ENCODE data around the gene LRMDA. TPM values are rescaled to one million over a fixed set of nuclear protein-coding genes. Genes with fewer than 3 reads are reported as not detected.
A peak's percentile ranks its signal among the peaks of the same experiment; 100 is the strongest.

Gene LRMDA
- total RNA-seq, 1 donor from 2014 or later = 7.3 TPM

- Histone ChIP-seq H3K27me3 (ENCODE audit: control insufficient read depth in 3 of 3, insufficient read depth in 3 of 3, low read length in 3 of 3) (no peaks in the 10 kb centered on the region), H3K4me1 (ENCODE audit: control insufficient read depth in 3 of 3, insufficient read depth in 3 of 3, low read length in 3 of 3) (peaks cover 22 to 34% (median 30%) of the 10 kb centered on the region in 3 donors)
These were observed 658.2 kb downstream of the LRMDA start for GRCh38 chr10:76089556-76090180.

GRCh38 chr10:76091926-76092325, 660.5 kb downstream of the LRMDA start:
- no peaks in the 10 kb centered on the region for H3K36me3 ChIP-seq (ENCODE audit: control insufficient read depth in 3 of 3, insufficient read depth in 3 of 3, low read length in 3 of 3)
- no peak overlapping the region for H3K9ac ChIP-seq (ENCODE audit: low read depth in 1 of 3, low read length in 3 of 3)
- no peak overlapping the region for H3K4me3 ChIP-seq (ENCODE audit: low read length in 3 of 3)
- H3K9me3 ChIP-seq (ENCODE audit: control insufficient read depth in 3 of 3, low read length in 3 of 3) = no peaks in the 10 kb centered on the region
- H3K27ac ChIP-seq (ENCODE audit: low read depth, low read length) = no peak overlapping the region
- H3K27me3 ChIP-seq (ENCODE audit: control insufficient read depth in 3 of 3, insufficient read depth in 3 of 3, low read length in 3 of 3) = no peaks in the 10 kb centered on the region
- H3K4me1 ChIP-seq (ENCODE audit: control insufficient read depth in 3 of 3, insufficient read depth in 3 of 3, low read length in 3 of 3) = peaks cover 6 to 12% (median 9%) of the 10 kb centered on the region in 3 donors

More at GRCh38 chr10:76089556-76090180, 658.2 kb downstream of the LRMDA start:
- H3K9me3 ChIP-seq (ENCODE audit: control insufficient read depth in 3 of 3, low read length in 3 of 3) = no peaks in the 10 kb centered on the region
- no peak overlapping the region for H3K27ac ChIP-seq (ENCODE audit: low read depth, low read length)
- H3K9ac ChIP-seq (ENCODE audit: low read depth in 1 of 3, low read length in 3 of 3) = no peak overlapping the region
- H3K36me3 ChIP-seq (ENCODE audit: control insufficient read depth in 3 of 3, insufficient read depth in 3 of 3, low read length in 3 of 3) = no peaks in the 10 kb centered on the region
- H3K4me3 ChIP-seq (ENCODE audit: low read length in 3 of 3) = no peak overlapping the region

- Histone ChIP-seq H3K9ac (ENCODE audit: low read depth in 1 of 3, low read length in 3 of 3) (no peak overlapping the region), H3K27me3 (ENCODE audit: control insufficient read depth in 3 of 3, insufficient read depth in 3 of 3, low read length in 3 of 3) (peaks cover 7 to 8% (median 7%) of the 10 kb centered on the region in 3 donors), H3K27ac (ENCODE audit: low read depth, low read length) (no peak overlapping the region), H3K4me3 (ENCODE audit: low read length in 3 of 3) (no peak overlapping the region), H3K36me3 (ENCODE audit: control insufficient read depth in 3 of 3, insufficient read depth in 3 of 3, low read length in 3 of 3) (no peaks in the 10 kb centered on the region), H3K9me3 (ENCODE audit: control insufficient read depth in 3 of 3, low read length in 3 of 3) (no peaks in the 10 kb centered on the region), H3K4me1 (ENCODE audit: control insufficient read depth in 3 of 3, insufficient read depth in 3 of 3, low read length in 3 of 3) (no peaks in the 10 kb centered on the region)
These were observed 675.2 kb downstream of the LRMDA start for GRCh38 chr10:76106611-76107010.

GRCh38 chr10:76108563-76109359, 677.3 kb downstream of the LRMDA start:
- H3K36me3 ChIP-seq (ENCODE audit: control insufficient read depth in 3 of 3, insufficient read depth in 3 of 3, low read length in 3 of 3) = no peaks in the 10 kb centered on the region
- no peak overlapping the region for H3K4me3 ChIP-seq (ENCODE audit: low read length in 3 of 3)
- no peaks in the 10 kb centered on the region for H3K9me3 ChIP-seq (ENCODE audit: control insufficient read depth in 3 of 3, low read length in 3 of 3)
- peaks cover 2 to 5% (median 5%) of the 10 kb centered on the region in 3 donors for H3K4me1 ChIP-seq (ENCODE audit: control insufficient read depth in 3 of 3, insufficient read depth in 3 of 3, low read length in 3 of 3)
- no peak overlapping the region for H3K27ac ChIP-seq (ENCODE audit: low read depth, low read length)
- H3K27me3 ChIP-seq (ENCODE audit: control insufficient read depth in 3 of 3, insufficient read depth in 3 of 3, low read length in 3 of 3) = peaks cover 8 to 14% (median 14%) of the 10 kb centered on the region in 3 donors
- H3K9ac ChIP-seq (ENCODE audit: low read depth in 1 of 3, low read length in 3 of 3) = no peak overlapping the region

GRCh38 chr10:76111404-76111803, 680.0 kb downstream of the LRMDA start:
- Histone ChIP-seq H3K4me3 (ENCODE audit: low read length in 3 of 3) (no peak overlapping the region), H3K9me3 (ENCODE audit: control insufficient read depth in 3 of 3, low read length in 3 of 3) (no peaks in the 10 kb centered on the region), H3K27me3 (ENCODE audit: control insufficient read depth in 3 of 3, insufficient read depth in 3 of 3, low read length in 3 of 3) (peaks cover 8 to 17% (median 14%) of the 10 kb centered on the region in 3 donors), H3K4me1 (ENCODE audit: control insufficient read depth in 3 of 3, insufficient read depth in 3 of 3, low read length in 3 of 3) (peaks cover 20 to 26% (median 24%) of the 10 kb centered on the region in 3 donors), H3K9ac (ENCODE audit: low read depth in 1 of 3, low read length in 3 of 3) (no peak overlapping the region), H3K27ac (ENCODE audit: low read depth, low read length) (no peak overlapping the region), H3K36me3 (ENCODE audit: control insufficient read depth in 3 of 3, insufficient read depth in 3 of 3, low read length in 3 of 3) (no peaks in the 10 kb centered on the region)

GRCh38 chr10:76111986-76112825, 680.8 kb downstream of the LRMDA start:
- Histone ChIP-seq H3K36me3 (ENCODE audit: control insufficient read depth in 3 of 3, insufficient read depth in 3 of 3, low read length in 3 of 3) (no peaks in the 10 kb centered on the region), H3K27ac (ENCODE audit: low read depth, low read length) (no peak overlapping the region), H3K27me3 (ENCODE audit: control insufficient read depth in 3 of 3, insufficient read depth in 3 of 3, low read length in 3 of 3) (peaks cover 8 to 17% (median 14%) of the 10 kb centered on the region in 3 donors), H3K4me3 (ENCODE audit: low read length in 3 of 3) (no peak overlapping the region), H3K9me3 (ENCODE audit: control insufficient read depth in 3 of 3, low read length in 3 of 3) (no peaks in the 10 kb centered on the region), H3K4me1 (ENCODE audit: control insufficient read depth in 3 of 3, insufficient read depth in 3 of 3, low read length in 3 of 3) (peaks cover 20 to 26% (median 24%) of the 10 kb centered on the region in 3 donors), H3K9ac (ENCODE audit: low read depth in 1 of 3, low read length in 3 of 3) (no peak overlapping the region)

- Histone ChIP-seq H3K4me3 (ENCODE audit: low read length in 3 of 3) (no peak overlapping the region), H3K9ac (ENCODE audit: low read depth in 1 of 3, low read length in 3 of 3) (no peak overlapping the region), H3K4me1 (ENCODE audit: control insufficient read depth in 3 of 3, insufficient read depth in 3 of 3, low read length in 3 of 3) (peaks cover 20 to 26% (median 24%) of the 10 kb centered on the region in 3 donors), H3K9me3 (ENCODE audit: control insufficient read depth in 3 of 3, low read length in 3 of 3) (no peaks in the 10 kb centered on the region), H3K27ac (ENCODE audit: low read depth, low read length) (no peak overlapping the region), H3K36me3 (ENCODE audit: control insufficient read depth in 3 of 3, insufficient read depth in 3 of 3, low read length in 3 of 3) (no peaks in the 10 kb centered on the region), H3K27me3 (ENCODE audit: control insufficient read depth in 3 of 3, insufficient read depth in 3 of 3, low read length in 3 of 3) (peaks cover 8 to 17% (median 14%) of the 10 kb centered on the region in 3 donors)
These were observed 681.4 kb downstream of the LRMDA start for GRCh38 chr10:76112826-76113150.

- no peak overlapping the region for H3K4me3 ChIP-seq (ENCODE audit: low read length in 3 of 3)
- peaks cover 8 to 17% (median 14%) of the 10 kb centered on the region in 3 donors for H3K27me3 ChIP-seq (ENCODE audit: control insufficient read depth in 3 of 3, insufficient read depth in 3 of 3, low read length in 3 of 3)
- no peaks in the 10 kb centered on the region for H3K36me3 ChIP-seq (ENCODE audit: control insufficient read depth in 3 of 3, insufficient read depth in 3 of 3, low read length in 3 of 3)
- H3K4me1 ChIP-seq (ENCODE audit: control insufficient read depth in 3 of 3, insufficient read depth in 3 of 3, low read length in 3 of 3) = peaks cover 20 to 26% (median 24%) of the 10 kb centered on the region in 3 donors
- no peaks in the 10 kb centered on the region for H3K9me3 ChIP-seq (ENCODE audit: control insufficient read depth in 3 of 3, low read length in 3 of 3)
- H3K27ac ChIP-seq (ENCODE audit: low read depth, low read length) = no peak overlapping the region
- peak overlapping the region in 1 of 3 donors; percentile 2 for H3K9ac ChIP-seq (ENCODE audit: low read depth in 1 of 3, low read length in 3 of 3)
These were observed 682.5 kb downstream of the LRMDA start for GRCh38 chr10:76113952-76114351.

GRCh38 chr10:76114581-76115001, 683.2 kb downstream of the LRMDA start:
- Histone ChIP-seq H3K9ac (ENCODE audit: low read depth in 1 of 3, low read length in 3 of 3) (no peak overlapping the region), H3K36me3 (ENCODE audit: control insufficient read depth in 3 of 3, insufficient read depth in 3 of 3, low read length in 3 of 3) (no peaks in the 10 kb centered on the region), H3K9me3 (ENCODE audit: control insufficient read depth in 3 of 3, low read length in 3 of 3) (no peaks in the 10 kb centered on the region), H3K4me1 (ENCODE audit: control insufficient read depth in 3 of 3, insufficient read depth in 3 of 3, low read length in 3 of 3) (peaks cover 20 to 26% (median 24%) of the 10 kb centered on the region in 3 donors), H3K27me3 (ENCODE audit: control insufficient read depth in 3 of 3, insufficient read depth in 3 of 3, low read length in 3 of 3) (peaks cover 8 to 17% (median 16%) of the 10 kb centered on the region in 3 donors), H3K4me3 (ENCODE audit: low read length in 3 of 3) (no peak overlapping the region), H3K27ac (ENCODE audit: low read depth, low read length) (no peak overlapping the region)
